GM12872 (cell line): ENCODE measurements around the gene FAM151B.

ENCODE experiments used
- TF ChIP-seq, protein P1 (sequence below): IDR thresholded peaks from 3 replicates; pipeline ENCODE4 v1.5.1; 2011; ENCODE audit warnings: low read depth, mild to moderate bottlenecking, low read length, moderate library complexity; ENCODE audit not compliant: insufficient read depth

Gene FAM151B

DNA sequence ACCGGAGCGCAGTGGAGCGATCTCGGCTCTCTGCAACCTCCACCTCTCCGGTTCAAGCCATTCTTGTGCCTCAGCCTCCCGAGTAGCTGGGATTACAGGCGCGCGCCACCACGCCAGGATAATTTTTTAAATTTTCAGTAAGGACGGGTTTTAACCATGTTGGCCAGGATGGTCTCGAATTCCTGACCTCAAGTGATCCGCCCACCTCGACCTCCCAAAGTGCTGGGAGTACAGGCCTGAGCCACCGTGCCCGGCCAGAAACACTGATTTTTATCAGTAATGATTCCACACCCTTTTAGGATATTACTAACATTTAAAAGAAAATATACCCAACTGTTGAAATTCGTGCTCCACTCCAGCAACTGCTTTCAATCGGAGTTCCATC lies 464 bp upstream of the FAM151B start:
- TF ChIP-seq, protein P1, sequence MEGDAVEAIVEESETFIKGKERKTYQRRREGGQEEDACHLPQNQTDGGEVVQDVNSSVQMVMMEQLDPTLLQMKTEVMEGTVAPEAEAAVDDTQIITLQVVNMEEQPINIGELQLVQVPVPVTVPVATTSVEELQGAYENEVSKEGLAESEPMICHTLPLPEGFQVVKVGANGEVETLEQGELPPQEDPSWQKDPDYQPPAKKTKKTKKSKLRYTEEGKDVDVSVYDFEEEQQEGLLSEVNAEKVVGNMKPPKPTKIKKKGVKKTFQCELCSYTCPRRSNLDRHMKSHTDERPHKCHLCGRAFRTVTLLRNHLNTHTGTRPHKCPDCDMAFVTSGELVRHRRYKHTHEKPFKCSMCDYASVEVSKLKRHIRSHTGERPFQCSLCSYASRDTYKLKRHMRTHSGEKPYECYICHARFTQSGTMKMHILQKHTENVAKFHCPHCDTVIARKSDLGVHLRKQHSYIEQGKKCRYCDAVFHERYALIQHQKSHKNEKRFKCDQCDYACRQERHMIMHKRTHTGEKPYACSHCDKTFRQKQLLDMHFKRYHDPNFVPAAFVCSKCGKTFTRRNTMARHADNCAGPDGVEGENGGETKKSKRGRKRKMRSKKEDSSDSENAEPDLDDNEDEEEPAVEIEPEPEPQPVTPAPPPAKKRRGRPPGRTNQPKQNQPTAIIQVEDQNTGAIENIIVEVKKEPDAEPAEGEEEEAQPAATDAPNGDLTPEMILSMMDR: no peak

DNA sequence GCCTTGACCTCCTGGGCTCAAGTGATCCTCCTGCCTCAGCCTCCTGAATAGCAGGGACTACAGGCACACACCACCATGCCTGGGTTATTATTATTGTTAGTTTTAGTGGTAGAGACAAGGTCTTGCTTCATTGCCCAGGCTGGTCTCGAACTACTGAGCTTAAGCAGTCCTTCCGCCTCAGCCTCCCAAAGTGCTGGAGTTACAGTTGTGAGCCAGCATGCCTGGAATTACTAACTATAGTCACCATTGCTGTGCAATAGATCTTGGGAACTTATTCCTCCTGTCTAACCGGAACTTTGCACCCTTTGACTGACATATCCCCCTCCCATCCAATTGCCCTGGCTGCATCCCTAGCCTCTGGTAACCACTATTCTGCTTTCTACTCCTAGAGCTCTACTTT lies 3.4 kb downstream of the FAM151B start:
- TF ChIP-seq, protein P1: no peak

DNA sequence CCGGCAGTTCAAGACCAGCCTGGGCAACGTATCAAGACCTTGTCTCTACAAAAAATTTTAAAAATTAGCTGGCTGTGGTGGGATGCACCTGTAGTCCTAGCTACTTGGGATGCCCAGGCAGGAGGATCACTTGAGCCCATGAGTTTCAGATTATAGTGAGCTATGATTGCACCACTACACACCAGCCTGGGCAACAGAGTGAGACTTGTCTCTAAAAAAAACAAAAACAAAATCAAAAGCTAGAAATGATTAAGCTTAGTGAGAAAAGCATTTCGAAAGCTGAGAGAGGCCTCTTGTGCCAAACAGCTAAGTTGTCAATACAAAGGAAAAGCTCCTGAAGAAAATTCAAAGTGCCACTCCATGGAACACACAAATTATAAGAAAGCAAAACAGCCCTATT lies 4.8 kb downstream of the FAM151B start:
- TF ChIP-seq, protein P1: no peak

DNA sequence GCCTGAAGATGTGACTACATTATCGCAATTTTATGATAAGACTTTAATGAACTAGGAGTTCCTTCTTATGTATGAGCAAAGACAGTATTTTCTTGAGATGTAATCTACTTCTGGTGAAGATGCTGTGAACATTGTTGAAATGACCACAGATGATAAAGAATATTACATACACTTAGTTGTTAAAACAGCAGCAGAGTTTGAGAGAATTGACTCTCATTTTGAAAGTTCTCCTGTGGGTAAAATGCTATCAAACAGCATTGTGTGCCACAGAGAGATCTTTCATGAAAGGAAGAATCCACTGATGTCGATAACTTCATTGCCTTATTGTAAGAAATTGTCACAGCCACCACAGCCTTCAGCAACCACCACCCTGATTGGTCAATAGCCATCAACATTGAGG lies 8.0 kb downstream of the FAM151B start:
- TF ChIP-seq, protein P1: no peak

DNA sequence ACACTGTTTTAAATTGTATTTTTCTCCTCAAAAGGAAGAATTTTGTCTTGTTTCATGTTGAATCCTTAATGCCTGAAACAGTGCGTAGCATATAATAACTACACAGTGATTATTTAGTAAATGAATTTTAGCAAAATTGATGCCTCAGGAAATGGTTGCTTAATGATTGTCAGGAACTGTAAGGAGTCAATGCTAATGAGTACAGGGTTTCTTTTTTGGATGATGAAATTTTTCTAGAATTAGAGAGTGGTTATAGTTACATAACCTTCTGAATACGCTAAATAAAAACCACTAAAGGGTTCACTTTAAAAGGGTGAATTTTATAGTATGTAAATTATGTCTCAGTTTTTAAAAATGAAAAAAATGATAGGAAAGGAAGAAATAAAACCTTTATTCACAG lies 14.9 kb downstream of the FAM151B start:
- TF ChIP-seq, protein P1: no peak

DNA sequence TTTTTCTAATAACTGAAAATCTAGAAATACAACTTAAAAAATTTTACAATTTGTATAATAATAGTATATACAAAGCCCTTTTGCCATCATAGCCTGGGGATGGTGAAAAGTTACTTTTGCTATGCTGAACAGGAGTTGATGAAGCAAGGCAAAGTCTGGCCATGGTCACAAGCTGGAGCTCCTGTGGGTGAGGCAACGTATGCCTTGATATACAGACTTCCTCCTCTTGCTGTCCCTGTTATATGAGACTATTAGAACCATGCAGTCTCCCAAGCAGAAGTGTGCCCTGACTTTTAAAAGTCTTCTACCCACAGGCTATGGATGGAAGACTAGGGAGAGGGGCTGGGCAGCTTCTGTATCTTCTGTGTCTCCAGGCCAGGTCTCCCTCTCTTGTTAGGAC lies 15.7 kb downstream of the FAM151B start:
- TF ChIP-seq, protein P1: no peak

DNA sequence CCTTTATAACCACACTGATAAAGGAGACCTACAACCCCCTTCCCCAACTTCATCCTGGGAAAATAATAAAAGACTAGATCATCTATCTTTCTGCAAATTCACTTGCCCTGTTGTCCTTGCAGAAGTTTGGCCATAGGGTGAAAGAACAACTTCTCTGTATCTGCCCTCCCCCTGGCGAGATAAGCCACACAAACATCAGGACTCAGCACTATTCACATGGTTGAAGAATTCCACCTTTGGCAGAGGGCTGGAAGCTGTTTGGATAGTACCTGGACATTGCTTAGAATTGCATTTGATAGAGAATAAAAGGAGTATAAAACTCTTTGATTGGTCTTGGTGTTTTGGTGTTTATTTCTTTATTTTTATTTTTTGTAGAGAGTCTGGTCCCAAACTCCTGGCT lies 16.9 kb downstream of the FAM151B start:
- TF ChIP-seq, protein P1: no peak

DNA sequence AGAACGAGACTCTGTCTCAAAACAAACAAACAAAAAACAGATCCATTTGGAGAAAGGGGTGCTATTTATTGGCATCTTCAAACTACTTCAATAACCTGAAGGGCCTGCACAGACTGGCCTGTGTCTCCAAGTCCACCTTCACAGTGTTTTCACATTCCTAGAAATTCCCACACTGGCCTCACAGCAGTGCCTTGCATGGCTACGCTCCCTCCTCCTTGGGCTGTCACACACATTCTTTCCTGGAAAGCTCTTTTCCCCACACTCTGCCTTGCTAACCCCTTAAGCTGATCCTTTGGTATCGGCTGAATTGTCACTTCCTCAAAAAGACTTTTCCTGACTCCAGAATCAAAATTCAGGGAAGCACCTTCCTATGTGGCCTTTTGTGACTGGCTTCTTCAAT lies 19.8 kb downstream of the FAM151B start:
- TF ChIP-seq, protein P1: no peak
